Aortic smooth muscle cell (primary cell): ENCODE results near the gene PVALEF. TPM values are rescaled to one million over a fixed set of nuclear protein-coding genes. Genes with fewer than 3 reads are reported as not detected.

Experiments used
- total RNA-seq: library from RNA; depleted of rRNA; stranded (reverse); fragments of >200 nt; gene quantifications from 2 replicates; pipeline ENCODE4 v1.2.3, GENCODE V29; 2014

Gene PVALEF
- total RNA-seq: not detected in 2 replicates

DNA sequence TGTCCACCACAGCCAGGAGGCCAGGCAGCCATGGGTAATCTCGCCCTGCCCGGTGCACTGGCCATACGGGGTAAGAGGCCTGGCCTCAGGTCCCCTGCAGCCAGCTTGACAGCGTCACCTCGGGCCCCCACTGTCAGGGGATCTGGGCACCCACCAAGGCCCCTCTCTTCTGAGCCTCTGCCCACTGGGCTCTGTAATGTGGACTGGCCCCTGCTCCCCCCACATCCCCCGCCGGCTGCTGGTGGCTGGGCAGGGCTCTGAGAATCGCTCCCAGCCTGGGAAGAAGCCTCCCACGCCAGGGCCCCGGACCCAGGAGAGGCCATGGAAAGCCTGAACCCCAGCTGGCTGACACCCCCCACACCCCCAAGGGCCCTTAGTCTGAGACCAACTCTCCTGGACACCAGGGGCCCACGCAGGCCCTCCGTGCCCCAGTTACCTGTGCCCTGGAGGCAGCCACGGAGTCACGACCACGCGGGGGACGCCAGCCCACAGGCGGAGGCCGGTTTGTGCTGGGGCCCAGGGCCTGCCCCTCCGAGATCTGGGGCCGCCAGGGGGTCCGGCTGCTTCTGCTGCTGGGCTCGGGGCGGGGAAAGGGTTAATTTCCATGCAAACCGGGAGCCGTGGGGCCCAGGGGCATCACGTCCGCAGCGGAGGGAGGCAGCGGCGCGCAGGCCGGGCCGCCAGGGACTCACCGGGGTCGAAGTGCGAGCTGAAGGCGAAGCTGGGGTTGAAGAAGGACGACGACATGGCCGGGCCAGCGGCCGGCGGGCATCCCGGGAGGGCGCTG, at the start of gene PVALEF:
TSS of gene PVALEF (plus strand) at position 262 of the 787 bp plus-strand sequence. CDS start 15,720 bp downstream, outside the sequence.

DNA sequence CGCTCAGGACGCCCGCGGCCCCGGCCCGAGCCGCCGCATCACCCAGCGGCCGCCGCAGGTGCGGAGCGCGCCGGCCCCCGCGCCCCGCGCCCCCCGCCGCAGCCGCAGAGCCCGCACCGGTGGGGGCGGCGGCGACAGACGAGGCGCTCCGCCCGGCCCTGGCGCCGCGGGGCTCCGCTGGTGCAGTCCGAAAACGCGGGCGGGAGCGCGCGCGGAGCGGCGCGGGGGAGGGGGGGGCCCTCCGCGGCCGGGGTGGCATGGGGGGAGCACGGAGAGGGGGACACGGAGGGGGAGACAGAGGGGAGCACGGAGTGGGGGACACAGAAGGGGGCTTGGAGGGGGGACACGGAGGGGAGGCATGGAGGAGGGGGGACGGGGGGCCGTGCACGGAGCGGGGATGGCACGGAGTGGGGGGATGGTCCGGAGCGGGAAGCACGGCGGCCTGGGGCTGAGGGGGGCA, 756 bp downstream of the PVALEF start, which contains the start of gene AATK:
TSS of gene AATK (minus strand) at position 189 of the 460 bp plus-strand sequence. CDS start 229 bp downstream, outside the sequence.

DNA sequence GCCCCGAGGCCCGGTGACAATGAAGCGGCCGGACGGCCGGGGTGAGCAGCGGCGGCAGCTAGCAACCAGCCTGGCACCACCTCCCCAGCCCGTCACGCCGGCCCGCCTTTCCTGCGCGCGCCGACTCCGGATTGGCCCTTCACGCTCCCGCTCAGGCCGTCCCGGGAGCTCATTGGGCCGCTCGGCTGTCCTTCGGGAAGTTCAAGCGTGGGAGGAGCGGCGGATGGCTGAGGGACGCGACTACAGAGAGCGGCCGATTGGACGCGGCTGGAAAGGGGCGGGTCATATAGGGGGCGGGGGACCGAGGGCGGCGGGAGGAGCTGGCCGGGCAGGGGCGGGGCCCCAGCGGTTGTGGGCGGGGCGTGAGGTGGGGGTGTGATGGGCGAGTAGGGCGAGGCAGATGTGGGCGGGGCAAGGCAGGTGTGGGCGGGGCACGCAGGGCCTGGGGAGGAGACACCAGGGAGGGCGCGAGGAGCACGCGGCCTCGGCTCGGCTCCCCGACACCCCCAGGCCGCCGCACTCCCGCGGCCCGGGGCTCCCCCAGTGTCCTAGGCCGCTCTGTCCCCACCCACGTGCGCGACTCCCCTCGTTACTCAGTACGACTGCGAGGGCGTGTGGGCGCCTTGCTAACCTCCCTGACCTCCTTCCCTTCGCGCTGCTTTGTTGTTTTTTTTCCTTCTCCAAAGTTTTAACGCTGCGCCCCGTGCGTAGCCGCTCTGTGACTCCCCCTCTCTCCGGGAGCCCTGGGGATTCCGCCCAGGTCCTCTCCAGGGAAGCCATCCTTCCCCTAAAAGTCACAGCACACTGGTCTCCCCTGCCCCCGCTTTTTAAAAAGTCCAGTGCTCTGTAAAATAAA, 57.8 kb downstream of the PVALEF start, which contains the start of gene CEP131:
TSS of gene CEP131 (minus strand) at position 60 of the 856 bp plus-strand sequence. CDS start 2,909 bp downstream, outside the sequence.

Other genes starting within 250 kb of the PVALEF start
- 14.0 and 15.7 TPM in 2 replicates for gene CHMP6, start 173.7 kb upstream of the PVALEF start, total RNA-seq
- gene BAIAP2, start 130.4 kb upstream of the PVALEF start, total RNA-seq: 5.8 and 10.4 TPM in 2 replicates
- 1.3 and 3.0 TPM in 2 replicates for gene AATK, start 714 bp downstream of the PVALEF start, total RNA-seq
- gene CEP131, start 57.5 kb downstream of the PVALEF start, total RNA-seq: 7.9 and 13.2 TPM in 2 replicates
- 7.9 and 8.8 TPM in 2 replicates for gene TEPSIN, start 73.5 kb downstream of the PVALEF start, total RNA-seq
- gene NDUFAF8, start 73.8 kb downstream of the PVALEF start, total RNA-seq: 43.6 and 57.1 TPM in 2 replicates
- gene SLC38A10, start 129.8 kb downstream of the PVALEF start, total RNA-seq: 63.9 and 79.1 TPM in 2 replicates
- 5.7 and 10.4 TPM in 2 replicates for gene BAHCC1, start 229.9 kb downstream of the PVALEF start, total RNA-seq